Neural progenitor cell (in vitro differentiated cells): ENCODE data around the gene HOGA1.

ENCODE experiments used
- CTCF ChIP-seq: fragments of 200-600 bp; sonication (generic); IDR thresholded peaks from 2 replicates; pipeline ENCODE4 v1.5.1; 2017; ENCODE audit warnings: antibody characterized with exemption, mild to moderate bottlenecking
- EZH2 ChIP-seq: fragments of 200-600 bp; sonication (generic); IDR thresholded peaks from 2 replicates; pipeline ENCODE4 v1.6.1; 2017; ENCODE audit warnings: antibody characterized with exemption, mild to moderate bottlenecking, moderate library complexity
- EZH2phosphoT487 ChIP-seq: fragments of 200-600 bp; sonication (generic); IDR thresholded peaks from 2 replicates; pipeline ENCODE4 v1.6.1; 2017; ENCODE audit warnings: antibody characterized with exemption

- TF ChIP-seq CTCF (no peak), EZH2 (no peak), EZH2phosphoT487 (no peak)
Observed at GRCh38 chr10:97596101-97597082, 12.2 kb downstream of the HOGA1 start.
